Immature natural killer cell (primary cell): ENCODE results near the gene MAP4K4. TPM values are rescaled to one million over a fixed set of nuclear protein-coding genes. Genes with fewer than 3 reads are reported as not detected.

Source experiments
- DNase-seq, 3 donors: peaks; one replicate each; pipeline ENCODE4 v3.0.0; 2022; ENCODE audit warnings: mixed read lengths in 1 of 3
- H3K27ac Mint-ChIP-seq, 6 donors: one replicate each; pipeline ENCODE4 v1.8.0; 2020; ENCODE audit warnings: mixed read lengths in 6 of 6, mild to moderate bottlenecking in 5 of 6, inconsistent platforms in 4 of 6, moderate library complexity in 3 of 6
- H3K27me3 Mint-ChIP-seq, 3 donors: one replicate each; pipeline ENCODE4 v1.8.0; 2020 to 2021; ENCODE audit warnings: low read depth in 3 of 3, mild to moderate bottlenecking in 3 of 3, mixed read lengths in 3 of 3, moderate library complexity in 3 of 3, inconsistent platforms in 1 of 3
- H3K36me3 Mint-ChIP-seq, 3 donors: one replicate each; pipeline ENCODE4 v1.8.0; 2020; ENCODE audit warnings: mixed read lengths in 3 of 3, inconsistent platforms in 2 of 3, mild to moderate bottlenecking in 2 of 3
- H3K4me1 Mint-ChIP-seq, 2 donors: one replicate each; pipeline ENCODE4 v1.8.0; 2020; ENCODE audit warnings: inconsistent platforms in 2 of 2, mild to moderate bottlenecking in 2 of 2, mixed read lengths in 2 of 2, moderate library complexity in 1 of 2
- H3K4me3 Mint-ChIP-seq, 5 donors: one replicate each; pipeline ENCODE4 v1.8.0; 2020; ENCODE audit warnings: mild to moderate bottlenecking in 5 of 5, mixed read lengths in 5 of 5, inconsistent platforms in 3 of 5, moderate library complexity in 3 of 5
- H3K9me3 Mint-ChIP-seq, 6 donors: one replicate each; pipeline ENCODE4 v1.8.0; 2020; ENCODE audit warnings: mild to moderate bottlenecking in 6 of 6, mixed read lengths in 6 of 6, inconsistent platforms in 4 of 6, moderate library complexity in 3 of 6
- polyA plus RNA-seq, 3 donors: library from polyadenylated mRNA; unstranded; fragments of 300-500 nt; fragmentation: Illumina TruSeq; gene quantifications; one replicate each; pipeline ENCODE4 v1.2.3, GENCODE V29; 2021

The MAP4K4 gene
- polyA plus RNA-seq, 3 donors from 2014 or later, result 2.1 to 4.6 (median 3.4) TPM

GRCh38 chr2:101806701-101807100, 109.2 kb downstream of the MAP4K4 start:
- peak overlapping the region in 4 of 5 donors; percentile 2 to 51 (median 12) for H3K4me3 Mint-ChIP-seq
- no peaks in the 10 kb centered on the region for H3K9me3 Mint-ChIP-seq
- H3K4me1 Mint-ChIP-seq, result peaks cover 48 to 68% of the 10 kb centered on the region in 2 donors
- no peaks in the 10 kb centered on the region for H3K36me3 Mint-ChIP-seq
- H3K27me3 Mint-ChIP-seq, result peaks cover 1 to 3% (median 2%) of the 10 kb centered on the region in 3 donors
- H3K27ac Mint-ChIP-seq, result peak overlapping the region in 5 of 6 donors; percentile 15 to 53 (median 27)
- no peak for DNase-seq

GRCh38 chr2:101807242-101807641, 109.7 kb downstream of the MAP4K4 start:
- Mint-ChIP-seq H3K4me3 (no peak overlapping the region), H3K27ac (no peak overlapping the region), H3K4me1 (peaks cover 47 to 68% of the 10 kb centered on the region in 2 donors), H3K9me3 (no peaks in the 10 kb centered on the region), H3K27me3 (peaks cover 0 to 2% (median 1%) of the 10 kb centered on the region in 3 donors), H3K36me3 (no peaks in the 10 kb centered on the region)
- no peak for DNase-seq

GRCh38 chr2:101808006-101808562, 110.6 kb downstream of the MAP4K4 start:
- no peaks in the 10 kb centered on the region for H3K36me3 Mint-ChIP-seq
- DNase-seq, result no peak
- no peak overlapping the region for H3K4me3 Mint-ChIP-seq
- H3K27me3 Mint-ChIP-seq, result peaks cover 0 to 3% (median 2%) of the 10 kb centered on the region in 3 donors
- no peak overlapping the region for H3K27ac Mint-ChIP-seq
- peaks cover 44 to 61% of the 10 kb centered on the region in 2 donors for H3K4me1 Mint-ChIP-seq
- H3K9me3 Mint-ChIP-seq, result no peaks in the 10 kb centered on the region

- DNase-seq, result no peak
- peaks cover 54 to 71% of the 10 kb centered on the region in 2 donors for H3K4me1 Mint-ChIP-seq
- H3K9me3 Mint-ChIP-seq, result no peaks in the 10 kb centered on the region
- peaks cover 0 to 3% (median 2%) of the 10 kb centered on the region in 3 donors for H3K27me3 Mint-ChIP-seq
- no peak overlapping the region for H3K4me3 Mint-ChIP-seq
- H3K36me3 Mint-ChIP-seq, result no peaks in the 10 kb centered on the region
- no peak overlapping the region for H3K27ac Mint-ChIP-seq
Observed at GRCh38 chr2:101809698-101810097, 112.2 kb downstream of the MAP4K4 start.

- H3K4me3 Mint-ChIP-seq, result no peak overlapping the region
- peaks cover 0 to 3% (median 2%) of the 10 kb centered on the region in 3 donors for H3K27me3 Mint-ChIP-seq
- peak overlapping the region in 1 of 6 donors; percentile 42 for H3K27ac Mint-ChIP-seq
- H3K36me3 Mint-ChIP-seq, result no peaks in the 10 kb centered on the region
- H3K4me1 Mint-ChIP-seq, result peaks cover 44 to 67% of the 10 kb centered on the region in 2 donors
- no peaks in the 10 kb centered on the region for H3K9me3 Mint-ChIP-seq
- no peak for DNase-seq
Observed at GRCh38 chr2:101811226-101812015, 113.9 kb downstream of the MAP4K4 start.

- Mint-ChIP-seq H3K36me3 (no peaks in the 10 kb centered on the region), H3K27me3 (peaks cover 0 to 3% (median 2%) of the 10 kb centered on the region in 3 donors), H3K27ac (no peak overlapping the region), H3K4me1 (peaks cover 39 to 67% of the 10 kb centered on the region in 2 donors), H3K9me3 (no peaks in the 10 kb centered on the region), H3K4me3 (no peak overlapping the region)
- DNase-seq, result no peak
Observed at GRCh38 chr2:101812226-101812625, 114.7 kb downstream of the MAP4K4 start.

- H3K4me1 Mint-ChIP-seq, result peaks cover 44 to 78% of the 10 kb centered on the region in 2 donors
- no peak overlapping the region for H3K4me3 Mint-ChIP-seq
- H3K9me3 Mint-ChIP-seq, result no peaks in the 10 kb centered on the region
- no peak for DNase-seq
- H3K36me3 Mint-ChIP-seq, result no peaks in the 10 kb centered on the region
- peaks cover 0 to 2% (median 1%) of the 10 kb centered on the region in 3 donors for H3K27me3 Mint-ChIP-seq
- peak overlapping the region in 1 of 6 donors; percentile 33 for H3K27ac Mint-ChIP-seq
Observed at GRCh38 chr2:101814752-101815151, 117.2 kb downstream of the MAP4K4 start.

GRCh38 chr2:101815154-101815553, 117.6 kb downstream of the MAP4K4 start:
- Mint-ChIP-seq H3K4me3 (no peak overlapping the region), H3K4me1 (peaks cover 46 to 79% of the 10 kb centered on the region in 2 donors), H3K36me3 (no peaks in the 10 kb centered on the region), H3K27ac (no peak overlapping the region), H3K27me3 (peaks cover 0 to 2% (median 1%) of the 10 kb centered on the region in 3 donors), H3K9me3 (no peaks in the 10 kb centered on the region)
- DNase-seq, result no peak

- DNase-seq, result no peak
- H3K27me3 Mint-ChIP-seq, result peaks cover 0 to 2% (median 1%) of the 10 kb centered on the region in 3 donors
- H3K9me3 Mint-ChIP-seq, result no peaks in the 10 kb centered on the region
- H3K36me3 Mint-ChIP-seq, result no peaks in the 10 kb centered on the region
- peaks cover 46 to 77% of the 10 kb centered on the region in 2 donors for H3K4me1 Mint-ChIP-seq
- no peak overlapping the region for H3K27ac Mint-ChIP-seq
- H3K4me3 Mint-ChIP-seq, result no peak overlapping the region
Observed at GRCh38 chr2:101815739-101816391, 118.4 kb downstream of the MAP4K4 start.

GRCh38 chr2:101816598-101816997, 119.1 kb downstream of the MAP4K4 start:
- no peak for DNase-seq
- Mint-ChIP-seq H3K9me3 (no peaks in the 10 kb centered on the region), H3K4me3 (no peak overlapping the region), H3K27ac (peak overlapping the region in 1 of 6 donors; percentile 45), H3K4me1 (peaks cover 42 to 72% of the 10 kb centered on the region in 2 donors), H3K36me3 (no peaks in the 10 kb centered on the region), H3K27me3 (peaks cover 0 to 1% (median 1%) of the 10 kb centered on the region in 3 donors)

- no peaks in the 10 kb centered on the region for H3K9me3 Mint-ChIP-seq
- H3K36me3 Mint-ChIP-seq, result no peaks in the 10 kb centered on the region
- DNase-seq, result no peak
- no peak overlapping the region for H3K27ac Mint-ChIP-seq
- no peak overlapping the region for H3K4me3 Mint-ChIP-seq
- peaks cover 36 to 65% of the 10 kb centered on the region in 2 donors for H3K4me1 Mint-ChIP-seq
- peaks cover 0 to under 1% (median 0%) of the 10 kb centered on the region in 3 donors for H3K27me3 Mint-ChIP-seq
Observed at GRCh38 chr2:101817481-101817880, 120.0 kb downstream of the MAP4K4 start.

GRCh38 chr2:101818531-101819451, 121.3 kb downstream of the MAP4K4 start:
- DNase-seq, result no peak
- Mint-ChIP-seq H3K9me3 (no peaks in the 10 kb centered on the region), H3K4me3 (no peak overlapping the region), H3K36me3 (no peaks in the 10 kb centered on the region), H3K27ac (peak overlapping the region in 3 of 6 donors; percentile 4 to 30 (median 20)), H3K4me1 (peaks cover 40 to 71% of the 10 kb centered on the region in 2 donors), H3K27me3 (no peaks in the 10 kb centered on the region)

- no peaks in the 10 kb centered on the region for H3K27me3 Mint-ChIP-seq
- DNase-seq, result no peak
- no peak overlapping the region for H3K27ac Mint-ChIP-seq
- no peak overlapping the region for H3K4me3 Mint-ChIP-seq
- H3K4me1 Mint-ChIP-seq, result peaks cover 35 to 59% of the 10 kb centered on the region in 2 donors
- H3K9me3 Mint-ChIP-seq, result no peaks in the 10 kb centered on the region
- no peaks in the 10 kb centered on the region for H3K36me3 Mint-ChIP-seq
Observed at GRCh38 chr2:101820519-101820918, 123.0 kb downstream of the MAP4K4 start.
